ENCODE results near the gene CGNL1.

- TF ChIP-seq CTCF (IDR thresholded peaks at IDR 0.05) (no peak), POLR2AphosphoS5 (IDR thresholded peaks at IDR 0.05) (no peak), POLR2A (IDR thresholded peaks at IDR 0.05) (no peak), EP300 (IDR thresholded peaks at IDR 0.05) (no peak)
These were observed 79.6 kb downstream of the CGNL1 start for GRCh38 chr15:57455929-57456328.

Measured in upper lobe of left lung (tissue), 4 donors.